CD4-positive, alpha-beta T cell treated with Interleukin-17A for 4 hours (primary cell): Measurements from ENCODE around the gene WDR82.

Experiments used
- DNase-seq: peaks from one replicate; pipeline ENCODE4 v3.0.0-alpha.2; 2020; ENCODE audit warnings: mixed read lengths

The WDR82 gene

GRCh38 chr3:52305926-52306325 lies 27.5 kb upstream of the WDR82 start:
- DNase-seq = no peak

GRCh38 chr3:52303811-52304210 lies 25.4 kb upstream of the WDR82 start:
- DNase-seq = no peak

- no peak for DNase-seq
Measured at GRCh38 chr3:52302426-52303145, 24.1 kb upstream of the WDR82 start.

- no peak for DNase-seq
Measured at GRCh38 chr3:52299879-52300611, 21.6 kb upstream of the WDR82 start.

- no peak for DNase-seq
Measured at GRCh38 chr3:52299247-52299878, 20.9 kb upstream of the WDR82 start.

GRCh38 chr3:52298149-52299098 lies 20.0 kb upstream of the WDR82 start:
- DNase-seq = no peak

- no peak for DNase-seq
Measured at GRCh38 chr3:52297242-52298148, 19.0 kb upstream of the WDR82 start.

- DNase-seq = no peak
Measured at GRCh38 chr3:52295671-52296208, 17.3 kb upstream of the WDR82 start.

- no peak for DNase-seq
Measured at GRCh38 chr3:52294320-52295150, 16.1 kb upstream of the WDR82 start.

- no peak for DNase-seq
Measured at GRCh38 chr3:52293491-52294319, 15.3 kb upstream of the WDR82 start.

- no peak for DNase-seq
Measured at GRCh38 chr3:52292247-52293065, 14.0 kb upstream of the WDR82 start.

- DNase-seq = peak; percentile 70
Measured at GRCh38 chr3:52291508-52292181, 13.2 kb upstream of the WDR82 start.

- DNase-seq = no peak
Measured at GRCh38 chr3:52290596-52291507, 12.4 kb upstream of the WDR82 start.

GRCh38 chr3:52289747-52290595 lies 11.5 kb upstream of the WDR82 start:
- no peak for DNase-seq

GRCh38 chr3:52289338-52289746 lies 10.9 kb upstream of the WDR82 start:
- DNase-seq = no peak

GRCh38 chr3:52288674-52289073 lies 10.2 kb upstream of the WDR82 start:
- no peak for DNase-seq
